Superior temporal gyrus (tissue), 1 donor: ENCODE results near the gene NFATC1.

Experiments
- DNase-seq: peaks from one replicate; pipeline ENCODE4 v3.0.0-alpha.2; 2016; ENCODE audit errors: extremely low spot score

The NFATC1 gene

GRCh38 chr18:79534356-79534755, 138.6 kb downstream of the NFATC1 start:
- DNase-seq = no peak

GRCh38 chr18:79537758-79538157, 142.0 kb downstream of the NFATC1 start:
- no peak for DNase-seq

- DNase-seq = no peak
Measured at GRCh38 chr18:79538635-79539034, 142.9 kb downstream of the NFATC1 start.

GRCh38 chr18:79540161-79540903, 144.6 kb downstream of the NFATC1 start:
- peak; percentile 74 for DNase-seq

GRCh38 chr18:79540904-79541282, 145.2 kb downstream of the NFATC1 start:
- DNase-seq = no peak

- no peak for DNase-seq
Measured at GRCh38 chr18:79542213-79542612, 146.5 kb downstream of the NFATC1 start.

- peak; percentile 40 for DNase-seq
Measured at GRCh38 chr18:79542876-79543750, 147.4 kb downstream of the NFATC1 start.

- no peak for DNase-seq
Measured at GRCh38 chr18:79543861-79544385, 148.2 kb downstream of the NFATC1 start.

GRCh38 chr18:79544386-79544963, 148.7 kb downstream of the NFATC1 start:
- DNase-seq = no peak

- no peak for DNase-seq
Measured at GRCh38 chr18:79545255-79545654, 149.5 kb downstream of the NFATC1 start.

GRCh38 chr18:79545736-79546171, 150.0 kb downstream of the NFATC1 start:
- no peak for DNase-seq

GRCh38 chr18:79546781-79547272, 151.1 kb downstream of the NFATC1 start:
- DNase-seq = no peak

GRCh38 chr18:79547413-79548076, 151.8 kb downstream of the NFATC1 start:
- no peak for DNase-seq

GRCh38 chr18:79548077-79548450, 152.3 kb downstream of the NFATC1 start:
- no peak for DNase-seq

- no peak for DNase-seq
Measured at GRCh38 chr18:79548621-79548985, 152.9 kb downstream of the NFATC1 start.

- no peak for DNase-seq
Measured at GRCh38 chr18:79548986-79549637, 153.4 kb downstream of the NFATC1 start.

GRCh38 chr18:79549638-79550000, 153.9 kb downstream of the NFATC1 start:
- DNase-seq = no peak

- no peak for DNase-seq
Measured at GRCh38 chr18:79552140-79552631, 156.5 kb downstream of the NFATC1 start.

- DNase-seq = no peak
Measured at GRCh38 chr18:79552696-79553095, 157.0 kb downstream of the NFATC1 start.

GRCh38 chr18:79553154-79553553, 157.4 kb downstream of the NFATC1 start:
- DNase-seq = no peak

GRCh38 chr18:79553696-79554095, 158.0 kb downstream of the NFATC1 start:
- no peak for DNase-seq
